Sigmoid colon (tissue), 7 donors: Measurements from ENCODE around the gene TMEM82. TPM values are rescaled to one million over a fixed set of nuclear protein-coding genes. Genes with fewer than 3 reads are reported as not detected.

Experiments used
- DNase-seq: peaks from one replicate; pipeline ENCODE4 v3.0.0-alpha.2; 2019
- H3K27ac ChIP-seq, 4 donors: fragments of 200-600 bp; sonication (generic); one replicate each; pipeline ENCODE4 v1.5.1; 2016 to 2019; ENCODE audit warnings: mild to moderate bottlenecking in 1 of 4
- H3K27me3 ChIP-seq, 3 donors: fragments of 200-600 bp; sonication (generic); one replicate each; pipeline ENCODE4 v1.5.1; 2019; ENCODE audit warnings: mild to moderate bottlenecking in 1 of 3
- H3K36me3 ChIP-seq, 4 donors: fragments of 200-600 bp; sonication (generic); one replicate each; pipeline ENCODE4 v1.5.1; 2016 to 2019
- H3K4me1 ChIP-seq, 4 donors: fragments of 200-600 bp; sonication (generic); one replicate each; pipeline ENCODE4 v1.5.1; 2017 to 2019
- H3K4me3 ChIP-seq, 4 donors: fragments of 200-600 bp; sonication (generic); one replicate each; pipeline ENCODE4 v1.5.1; 2017 to 2019; ENCODE audit warnings: mild to moderate bottlenecking in 2 of 4, moderate library complexity in 1 of 4
- H3K9me3 ChIP-seq, 4 donors: fragments of 200-600 bp in 3 of 4; sonication (generic) in 3 of 4; one replicate each; pipeline versions ENCODE4 v1.5.1 to v1.6.1; 2013 to 2019
- CTCF ChIP-seq, 4 experiments: fragments of 450-650 bp in 3 of 4; fragments of 200-600 bp in 1 of 4; IDR thresholded peaks; one replicate each; pipeline ENCODE4 v1.5.1; 2016 to 2019; ENCODE audit warnings: antibody characterized with exemption in 4 of 4, mild to moderate bottlenecking in 3 of 4, moderate library complexity in 2 of 4
- EP300 ChIP-seq, 4 donors: sonication (generic); formaldehyde crosslinking; IDR thresholded peaks; one replicate each; pipeline ENCODE4 v1.6.1; 2017; ENCODE audit warnings: antibody characterized with exemption in 4 of 4
- POLR2A ChIP-seq, 2 donors: fragments of 450-650 bp; IDR thresholded peaks; one replicate each; pipeline ENCODE4 v1.6.1; 2016; ENCODE audit warnings: antibody characterized with exemption in 2 of 2, mild to moderate bottlenecking in 2 of 2, moderate library complexity in 2 of 2
- POLR2AphosphoS5 ChIP-seq, 4 donors: sonication (generic); formaldehyde crosslinking; IDR thresholded peaks; one replicate each; pipeline ENCODE4 v1.6.1; 2017; ENCODE audit warnings: antibody characterized with exemption in 4 of 4
- WGBS, 2 donors: extraction: QIAGEN DNeasy Blood & Tissue Kit; methylation state at CpG; one replicate each; pipeline ENCODE4 v1.1.7; 2013; 5-methylcytosine and 5-hydroxymethylcytosine counted together
- intact Hi-C: fragments of 100-400 bp; cut with DNase I; formaldehyde crosslinking; loops from one replicate; pipeline ENCODE4 v1.15.1; 2023
- polyA plus RNA-seq, 3 donors: library from polyadenylated mRNA; stranded (reverse); fragments of 200-250 nt; gene quantifications; one replicate each; pipeline ENCODE4 v1.2.3, GENCODE V29; 2013
- total RNA-seq, 4 donors: library from RNA; depleted of rRNA; stranded (reverse); fragments of >200 nt; gene quantifications; one replicate each; pipeline ENCODE4 v1.1.0, GENCODE V29; 2016
- donor health status: healthy with polysubstance abuse.
- donor health status: Bipolar disorder and iron deficiency.
- donor health status: healthy.

TMEM82 gene
- total and polyA plus RNA-seq, 7 donors = 0.55 to 19.3 (median 11.1) TPM; not detected in 3

DNA sequence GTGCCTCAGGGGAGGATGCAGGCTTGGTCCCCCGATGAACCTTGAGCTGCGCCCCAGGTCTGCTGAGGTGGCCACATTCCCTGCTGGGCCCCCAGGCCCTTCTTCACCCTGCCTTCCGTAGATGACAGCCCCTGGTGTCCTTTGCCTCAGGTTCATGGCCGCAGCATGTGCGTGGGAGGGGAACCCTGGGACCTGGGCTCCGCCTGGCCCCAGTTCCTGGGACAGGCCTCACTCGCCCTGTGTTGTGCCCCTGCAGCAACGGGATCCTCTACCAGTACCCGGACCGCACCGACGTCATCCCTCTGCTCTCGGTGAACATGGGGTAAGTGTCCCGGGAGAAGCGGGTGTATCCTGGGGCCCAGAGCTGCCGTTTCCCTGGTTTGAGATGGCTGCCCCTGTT lies 11.4 kb upstream of the TMEM82 start:
- no peak overlapping the region for H3K4me3 ChIP-seq
- TF ChIP-seq EP300 (IDR thresholded peaks at IDR 0.05) (no peak), POLR2AphosphoS5 (IDR thresholded peaks at IDR 0.05) (no peak), CTCF (IDR thresholded peaks at IDR 0.05) (no peak), POLR2A (IDR thresholded peaks at IDR 0.05) (no peak)
- intact Hi-C loops = no loop called here
- no peaks in the 10 kb centered on the region for H3K27me3 ChIP-seq
- 91 to 95% methylated on average over 16 of the region's 16 CpGs for WGBS, 2 donors
- no peaks in the 10 kb centered on the region for H3K9me3 ChIP-seq
- no peak overlapping the region for H3K27ac ChIP-seq
- H3K36me3 ChIP-seq = peaks cover 56 to 93% (median 78%) of the 10 kb centered on the region in 4 donors
- no peak for DNase-seq
- H3K4me1 ChIP-seq = peaks cover 0 to 9% (median 0%) of the 10 kb centered on the region in 4 donors

- no peak overlapping the region for H3K4me3 ChIP-seq
- no peak for TF ChIP-seq POLR2A (IDR thresholded peaks at IDR 0.05)
- TF ChIP-seq EP300 (IDR thresholded peaks at IDR 0.05) = no peak
- WGBS, 2 donors = 95 to 96% methylated on average over 39 of the region's 39 CpGs
- intact Hi-C loops = no loop called here
- H3K36me3 ChIP-seq = peaks cover 47 to 82% (median 68%) of the 10 kb centered on the region in 4 donors
- H3K9me3 ChIP-seq = no peaks in the 10 kb centered on the region
- H3K4me1 ChIP-seq = peaks cover 0 to 13% (median 0%) of the 10 kb centered on the region in 4 donors
- no peak for DNase-seq
- no peak overlapping the region for H3K27ac ChIP-seq
- no peaks in the 10 kb centered on the region for H3K27me3 ChIP-seq
These were observed 10.3 kb upstream of the TMEM82 start for GRCh38 chr1:15731735-15732685.

- Histone ChIP-seq H3K36me3 (peaks cover 40 to 75% (median 61%) of the 10 kb centered on the region in 4 donors), H3K4me3 (no peak overlapping the region), H3K4me1 (peaks cover 0 to 13% (median 0%) of the 10 kb centered on the region in 4 donors), H3K9me3 (no peaks in the 10 kb centered on the region), H3K27ac (no peak overlapping the region), H3K27me3 (no peaks in the 10 kb centered on the region)
- intact Hi-C loops = no loop called here
- no peak for TF ChIP-seq CTCF (IDR thresholded peaks at IDR 0.05)
- TF ChIP-seq POLR2A (IDR thresholded peaks at IDR 0.05) = no peak
- no peak for TF ChIP-seq EP300 (IDR thresholded peaks at IDR 0.05)
- TF ChIP-seq POLR2AphosphoS5 (IDR thresholded peaks at IDR 0.05) = no peak
- DNase-seq = no peak
- WGBS, 2 donors = 84 to 89% methylated on average over 7 of the region's 7 CpGs
These were observed 9.6 kb upstream of the TMEM82 start for GRCh38 chr1:15732686-15733081.

DNA sequence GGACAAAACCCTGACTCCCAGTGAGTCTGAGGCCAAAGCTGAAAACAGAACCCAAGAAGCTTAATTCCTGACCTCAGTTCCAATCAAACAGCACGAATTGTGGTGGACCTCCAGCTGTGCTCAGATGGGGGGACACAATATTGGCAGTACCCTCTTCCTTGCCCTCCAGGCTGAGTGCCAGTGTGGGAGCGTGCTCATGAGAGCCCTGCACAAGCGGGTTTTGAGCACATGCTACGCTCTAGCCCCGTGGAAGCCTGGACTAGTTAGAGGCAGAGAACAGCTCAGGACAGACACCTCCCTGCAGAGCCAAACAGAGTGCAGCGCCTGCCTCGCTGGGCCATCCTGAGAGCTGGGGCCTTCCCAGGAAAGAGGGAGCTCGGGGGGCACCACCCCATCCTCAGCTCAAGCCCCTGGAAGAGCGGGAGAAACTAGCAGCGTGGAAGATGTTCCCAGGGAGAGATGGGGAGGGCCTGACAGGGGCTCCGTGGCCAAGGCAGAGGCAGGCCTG lies 9.0 kb upstream of the TMEM82 start:
- Histone ChIP-seq H3K4me3 (no peak overlapping the region), H3K4me1 (peaks cover 0 to 13% (median 0%) of the 10 kb centered on the region in 4 donors), H3K36me3 (peaks cover 34 to 69% (median 55%) of the 10 kb centered on the region in 4 donors), H3K27ac (no peak overlapping the region), H3K9me3 (no peaks in the 10 kb centered on the region), H3K27me3 (no peaks in the 10 kb centered on the region)
- 93 to 94% methylated on average over 11 of the region's 11 CpGs for WGBS, 2 donors
- TF ChIP-seq CTCF (IDR thresholded peaks at IDR 0.05) = no peak
- no peak for TF ChIP-seq POLR2AphosphoS5 (IDR thresholded peaks at IDR 0.05)
- TF ChIP-seq EP300 (IDR thresholded peaks at IDR 0.05) = no peak
- TF ChIP-seq POLR2A (IDR thresholded peaks at IDR 0.05) = no peak
- no peak for DNase-seq
- intact Hi-C loops = no loop called here

GRCh38 chr1:15733726-15734226 lies 8.5 kb upstream of the TMEM82 start:
- no peak overlapping the region for H3K4me3 ChIP-seq
- intact Hi-C loops = no loop called here

More at GRCh38 chr1:15733726-15734226, 8.5 kb upstream of the TMEM82 start:
- DNase-seq = no peak
- 95% methylated on average over 27 of the region's 27 CpGs for WGBS, 2 donors
- peaks cover 0 to 13% (median 0%) of the 10 kb centered on the region in 4 donors for H3K4me1 ChIP-seq
- H3K36me3 ChIP-seq = peaks cover 29 to 64% (median 51%) of the 10 kb centered on the region in 4 donors
- H3K27ac ChIP-seq = no peak overlapping the region
- H3K27me3 ChIP-seq = no peaks in the 10 kb centered on the region
- no peaks in the 10 kb centered on the region for H3K9me3 ChIP-seq
- no peak for TF ChIP-seq POLR2A (IDR thresholded peaks at IDR 0.05)
- no peak for TF ChIP-seq POLR2AphosphoS5 (IDR thresholded peaks at IDR 0.05)
- TF ChIP-seq CTCF (IDR thresholded peaks at IDR 0.05) = no peak
- TF ChIP-seq EP300 (IDR thresholded peaks at IDR 0.05) = no peak
